ENCODE measurements around the gene NPR2. TPM values are rescaled to one million over a fixed set of nuclear protein-coding genes. Genes with fewer than 3 reads are reported as not detected.
A peak's percentile ranks its signal among the peaks of the same experiment; 100 is the strongest.

The NPR2 gene
- total and polyA plus RNA-seq, 8 donors: 17.6 to 58.6 (median 47.2) TPM

DNA sequence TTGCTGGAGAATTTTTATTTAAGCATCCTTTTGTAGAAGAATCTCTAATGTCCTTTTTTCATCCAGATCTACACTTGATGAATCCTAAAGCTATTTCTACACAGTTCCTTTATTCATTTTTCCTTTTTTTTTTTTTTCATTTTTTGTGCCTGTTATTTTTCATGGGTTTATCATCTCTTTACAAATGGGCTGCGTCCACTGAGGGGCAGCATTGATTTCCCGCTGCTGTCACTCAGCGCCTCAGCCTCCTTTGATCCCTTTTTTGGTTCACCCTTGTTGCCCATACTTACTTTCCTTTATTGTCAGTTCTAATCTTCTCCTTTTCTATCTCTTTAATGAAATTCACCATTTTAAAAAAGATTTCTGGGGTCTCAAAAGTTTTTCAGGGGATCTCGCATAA, 31.6 kb upstream of the NPR2 start:
- Histone ChIP-seq H3K4me3 (no peak overlapping the region), H3K4me1 (peaks cover 4 to 34% of the 10 kb centered on the region in 2 donors), H3K9me3 (no peaks in the 10 kb centered on the region), H3K27ac (no peak overlapping the region), H3K27me3 (no peaks in the 10 kb centered on the region), H3K36me3 (peaks cover 0 to 4% of the 10 kb centered on the region in 2 donors)
- TF ChIP-seq, protein P1, sequence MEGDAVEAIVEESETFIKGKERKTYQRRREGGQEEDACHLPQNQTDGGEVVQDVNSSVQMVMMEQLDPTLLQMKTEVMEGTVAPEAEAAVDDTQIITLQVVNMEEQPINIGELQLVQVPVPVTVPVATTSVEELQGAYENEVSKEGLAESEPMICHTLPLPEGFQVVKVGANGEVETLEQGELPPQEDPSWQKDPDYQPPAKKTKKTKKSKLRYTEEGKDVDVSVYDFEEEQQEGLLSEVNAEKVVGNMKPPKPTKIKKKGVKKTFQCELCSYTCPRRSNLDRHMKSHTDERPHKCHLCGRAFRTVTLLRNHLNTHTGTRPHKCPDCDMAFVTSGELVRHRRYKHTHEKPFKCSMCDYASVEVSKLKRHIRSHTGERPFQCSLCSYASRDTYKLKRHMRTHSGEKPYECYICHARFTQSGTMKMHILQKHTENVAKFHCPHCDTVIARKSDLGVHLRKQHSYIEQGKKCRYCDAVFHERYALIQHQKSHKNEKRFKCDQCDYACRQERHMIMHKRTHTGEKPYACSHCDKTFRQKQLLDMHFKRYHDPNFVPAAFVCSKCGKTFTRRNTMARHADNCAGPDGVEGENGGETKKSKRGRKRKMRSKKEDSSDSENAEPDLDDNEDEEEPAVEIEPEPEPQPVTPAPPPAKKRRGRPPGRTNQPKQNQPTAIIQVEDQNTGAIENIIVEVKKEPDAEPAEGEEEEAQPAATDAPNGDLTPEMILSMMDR (IDR thresholded peaks at IDR 0.05): no peak
- intact Hi-C loops (cut with DNase I): no loop called here
- DNase-seq (no peak), ATAC-seq (no peak)

DNA sequence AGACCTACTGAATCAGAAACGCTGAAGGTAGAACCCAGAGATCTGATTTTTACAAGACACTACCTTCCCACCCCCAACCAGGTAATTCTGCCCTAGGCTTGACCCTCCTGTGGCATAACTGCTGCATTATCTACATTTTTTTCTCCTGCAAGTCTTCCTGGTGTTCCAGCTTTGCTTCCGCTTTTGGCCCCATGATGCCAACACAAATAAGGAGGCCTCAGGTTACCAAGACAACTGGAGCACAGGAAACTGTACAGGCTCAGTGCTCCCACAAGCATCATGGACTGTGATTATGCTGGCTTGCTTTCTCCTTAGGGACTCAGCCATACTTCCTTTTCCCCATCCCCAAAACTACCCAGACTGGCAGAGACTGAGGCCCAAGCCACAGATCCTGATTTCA, 30.7 kb upstream of the NPR2 start:
- ATAC-seq (no peak), DNase-seq (peak in 1 of 4 donors; percentile 32)
- Histone ChIP-seq H3K27me3 (no peaks in the 10 kb centered on the region), H3K4me3 (no peak overlapping the region), H3K4me1 (peaks cover 4 to 34% of the 10 kb centered on the region in 2 donors), H3K9me3 (no peaks in the 10 kb centered on the region), H3K27ac (peak overlapping the region in 1 of 2 donors; percentile 18), H3K36me3 (no peaks in the 10 kb centered on the region)
- TF ChIP-seq, protein P1 (IDR thresholded peaks at IDR 0.05): no peak
- intact Hi-C loops (cut with DNase I): no loop called here

DNA sequence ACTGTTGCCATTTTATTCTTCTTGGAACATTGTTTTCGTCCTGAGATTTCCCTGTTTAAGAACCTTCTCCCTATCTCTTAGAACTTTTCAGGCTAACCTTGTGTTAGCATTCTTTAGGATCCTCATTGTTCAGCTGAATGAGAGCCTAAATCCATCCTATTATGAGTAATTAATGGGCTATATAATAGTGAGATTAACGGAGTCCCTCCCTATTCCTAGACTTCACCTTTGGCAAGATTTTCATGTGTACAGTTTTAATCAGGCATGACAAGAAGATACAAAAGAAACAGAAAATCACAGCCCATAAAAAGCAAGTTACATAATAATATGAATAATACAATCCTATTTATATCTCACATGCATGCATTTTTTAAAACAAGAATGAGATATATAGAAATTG, 28.2 kb upstream of the NPR2 start:
- Histone ChIP-seq H3K27me3 (no peaks in the 10 kb centered on the region), H3K27ac (no peak overlapping the region), H3K36me3 (no peaks in the 10 kb centered on the region), H3K9me3 (no peaks in the 10 kb centered on the region), H3K4me1 (peaks cover 0 to 11% of the 10 kb centered on the region in 2 donors), H3K4me3 (no peak overlapping the region)
- ATAC-seq (no peak), DNase-seq (no peak)
- intact Hi-C loops (cut with DNase I): no loop called here
- TF ChIP-seq, protein P1 (IDR thresholded peaks at IDR 0.05): no peak

DNA sequence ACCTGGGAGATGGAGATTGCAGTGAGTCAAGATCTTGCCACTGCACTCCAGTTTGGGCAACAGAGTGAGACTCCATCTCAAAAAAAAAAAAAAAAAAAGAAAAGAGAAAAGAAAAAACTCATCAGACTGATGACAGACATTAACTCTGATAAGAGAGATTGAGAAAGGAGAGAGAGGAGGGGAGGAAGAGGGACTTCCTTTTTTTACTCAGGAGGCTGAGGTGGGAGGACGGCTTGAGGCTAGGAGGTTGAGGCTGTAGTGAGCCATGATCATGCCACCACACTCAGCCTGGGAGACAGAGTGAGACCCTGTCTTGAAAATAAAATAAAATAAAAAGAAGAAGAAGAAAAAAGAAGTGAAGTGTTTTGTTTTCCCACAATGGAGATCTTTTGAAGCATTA, 27.6 kb upstream of the NPR2 start:
- Histone ChIP-seq H3K4me3 (no peak overlapping the region), H3K36me3 (no peaks in the 10 kb centered on the region), H3K27me3 (no peaks in the 10 kb centered on the region), H3K4me1 (peaks cover 0 to 5% of the 10 kb centered on the region in 2 donors), H3K27ac (no peak overlapping the region), H3K9me3 (no peaks in the 10 kb centered on the region)
- intact Hi-C loops (cut with DNase I): no loop called here
- DNase-seq: no peak
- no peak for ATAC-seq
- TF ChIP-seq, protein P1 (IDR thresholded peaks at IDR 0.05): no peak

DNA sequence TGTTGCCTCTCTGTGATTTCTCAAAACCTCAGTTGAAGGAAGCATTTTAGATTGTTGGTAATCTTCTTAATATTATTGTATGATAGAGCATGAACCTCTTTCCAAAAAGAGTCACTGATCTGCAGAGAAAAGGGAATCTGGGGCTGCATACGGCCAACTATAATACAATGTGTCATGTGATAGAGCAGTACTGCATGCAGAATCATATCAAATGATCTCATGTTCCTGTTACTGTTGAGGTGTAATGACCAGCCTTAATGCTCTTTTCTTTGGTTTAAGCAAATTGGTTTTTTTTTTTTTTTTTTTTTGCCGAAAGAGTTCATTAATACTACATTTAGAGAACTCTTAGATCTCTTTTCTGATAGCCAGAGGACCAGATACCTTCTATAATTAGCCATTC, 24.4 kb upstream of the NPR2 start:
- H3K27ac ChIP-seq: no peak overlapping the region
- H3K4me3 ChIP-seq: no peak overlapping the region
- no peak for ATAC-seq
- DNase-seq: no peak
- peaks cover 14 to 16% of the 10 kb centered on the region in 2 donors for H3K4me1 ChIP-seq
- TF ChIP-seq, protein P1 (IDR thresholded peaks at IDR 0.05): no peak
- intact Hi-C loops (cut with DNase I): no loop called here
- H3K36me3 ChIP-seq: no peaks in the 10 kb centered on the region
- no peaks in the 10 kb centered on the region for H3K9me3 ChIP-seq
- no peaks in the 10 kb centered on the region for H3K27me3 ChIP-seq
